ENCODE results near the gene CAT.

The CAT gene

GRCh38 chr11:34457607-34458006 lies 18.9 kb downstream of the CAT start:
- Histone ChIP-seq H3K36me3 (ENCODE audit: insufficient read depth, low read length) (peaks cover 75% of the 10 kb centered on the region), H3K27ac (no peak overlapping the region), H3K9me3 (ENCODE audit: low read depth, low read length) (no peaks in the 10 kb centered on the region), H3K4me3 (no peak overlapping the region), H3K9ac (ENCODE audit: insufficient read length) (no peak overlapping the region)
- TF ChIP-seq FOXP2 (optimal IDR thresholded peaks at IDR 0.05; ENCODE audit: control extremely low read depth, extremely low read length, insufficient read depth) (no peak), EZH2 (IDR thresholded peaks at IDR 0.05) (no peak), POLR2AphosphoS5 (IDR thresholded peaks at IDR 0.05; ENCODE audit: borderline replicate concordance, low read depth, low read length) (no peak)
- no peak for DNase-seq (ENCODE audit: low read depth, low spot score)

GRCh38 chr11:34458525-34458924 lies 19.8 kb downstream of the CAT start:
- no peak for DNase-seq (ENCODE audit: low read depth, low spot score)
- H3K27ac ChIP-seq = no peak overlapping the region
- no peak overlapping the region for H3K9ac ChIP-seq (ENCODE audit: insufficient read length)
- H3K4me3 ChIP-seq = no peak overlapping the region
- no peaks in the 10 kb centered on the region for H3K9me3 ChIP-seq (ENCODE audit: low read depth, low read length)
- peaks cover 75% of the 10 kb centered on the region for H3K36me3 ChIP-seq (ENCODE audit: insufficient read depth, low read length)
- no peak for TF ChIP-seq POLR2AphosphoS5 (IDR thresholded peaks at IDR 0.05; ENCODE audit: borderline replicate concordance, low read depth, low read length)
- TF ChIP-seq FOXP2 (optimal IDR thresholded peaks at IDR 0.05; ENCODE audit: control extremely low read depth, extremely low read length, insufficient read depth) = no peak
- TF ChIP-seq EZH2 (IDR thresholded peaks at IDR 0.05) = no peak

GRCh38 chr11:34459507-34460162 lies 20.9 kb downstream of the CAT start:
- no peak for DNase-seq (ENCODE audit: low read depth, low spot score)
- H3K27ac ChIP-seq = no peak overlapping the region
- no peaks in the 10 kb centered on the region for H3K9me3 ChIP-seq (ENCODE audit: low read depth, low read length)
- peaks cover 75% of the 10 kb centered on the region for H3K36me3 ChIP-seq (ENCODE audit: insufficient read depth, low read length)
- H3K4me3 ChIP-seq = no peak overlapping the region
- H3K9ac ChIP-seq (ENCODE audit: insufficient read length) = no peak overlapping the region
- TF ChIP-seq POLR2AphosphoS5 (IDR thresholded peaks at IDR 0.05; ENCODE audit: borderline replicate concordance, low read depth, low read length) (no peak), FOXP2 (optimal IDR thresholded peaks at IDR 0.05; ENCODE audit: control extremely low read depth, extremely low read length, insufficient read depth) (no peak), EZH2 (IDR thresholded peaks at IDR 0.05) (no peak)

- Histone ChIP-seq H3K36me3 (ENCODE audit: insufficient read depth, low read length) (peaks cover 75% of the 10 kb centered on the region), H3K9me3 (ENCODE audit: low read depth, low read length) (no peaks in the 10 kb centered on the region), H3K27ac (0 out of 2 replicates have a peak overlapping the region, but pooled peaks have one; percentile 17), H3K4me3 (no peak overlapping the region), H3K9ac (ENCODE audit: insufficient read length) (no peak overlapping the region)
- TF ChIP-seq EZH2 (IDR thresholded peaks at IDR 0.05) (no peak), FOXP2 (optimal IDR thresholded peaks at IDR 0.05; ENCODE audit: control extremely low read depth, extremely low read length, insufficient read depth) (no peak), POLR2AphosphoS5 (IDR thresholded peaks at IDR 0.05; ENCODE audit: borderline replicate concordance, low read depth, low read length) (no peak)
- DNase-seq (ENCODE audit: low read depth, low spot score) = no peak
Observed at GRCh38 chr11:34460278-34460677, 21.5 kb downstream of the CAT start.

GRCh38 chr11:34461215-34461614 lies 22.5 kb downstream of the CAT start:
- TF ChIP-seq FOXP2 (optimal IDR thresholded peaks at IDR 0.05; ENCODE audit: control extremely low read depth, extremely low read length, insufficient read depth) (no peak), EZH2 (IDR thresholded peaks at IDR 0.05) (no peak), POLR2AphosphoS5 (IDR thresholded peaks at IDR 0.05; ENCODE audit: borderline replicate concordance, low read depth, low read length) (no peak)
- Histone ChIP-seq H3K9ac (ENCODE audit: insufficient read length) (no peak overlapping the region), H3K9me3 (ENCODE audit: low read depth, low read length) (0 out of 2 replicates have a peak, but pooled peaks cover 7% of the 10 kb centered on the region)

GRCh38 chr11:34464591-34465051 lies 25.9 kb downstream of the CAT start:
- no peak overlapping the region for H3K9ac ChIP-seq (ENCODE audit: insufficient read length)
- H3K9me3 ChIP-seq (ENCODE audit: low read depth, low read length) = peaks cover 8% of the 10 kb centered on the region; the same call in 1 of the 2 replicates
- DNase-seq (ENCODE audit: low read depth, low spot score) = no peak
- no peak for TF ChIP-seq POLR2AphosphoS5 (IDR thresholded peaks at IDR 0.05; ENCODE audit: borderline replicate concordance, low read depth, low read length)
- TF ChIP-seq EZH2 (IDR thresholded peaks at IDR 0.05) = no peak
- no peak for TF ChIP-seq FOXP2 (optimal IDR thresholded peaks at IDR 0.05; ENCODE audit: control extremely low read depth, extremely low read length, insufficient read depth)
- peaks cover 75% of the 10 kb centered on the region for H3K36me3 ChIP-seq (ENCODE audit: insufficient read depth, low read length)
- no peak overlapping the region for H3K4me3 ChIP-seq
- H3K27ac ChIP-seq = no peak overlapping the region

More at GRCh38 chr11:34461215-34461614, 22.5 kb downstream of the CAT start:
- no peak overlapping the region for H3K4me3 ChIP-seq
- no peak for DNase-seq (ENCODE audit: low read depth, low spot score)
- no peak overlapping the region for H3K27ac ChIP-seq
- peaks cover 77% of the 10 kb centered on the region for H3K36me3 ChIP-seq (ENCODE audit: insufficient read depth, low read length)

GRCh38 chr11:34466802-34467488 lies 28.2 kb downstream of the CAT start:
- H3K4me3 ChIP-seq = no peak overlapping the region
- TF ChIP-seq POLR2AphosphoS5 (IDR thresholded peaks at IDR 0.05; ENCODE audit: borderline replicate concordance, low read depth, low read length) (no peak), FOXP2 (optimal IDR thresholded peaks at IDR 0.05; ENCODE audit: control extremely low read depth, extremely low read length, insufficient read depth) (no peak), EZH2 (IDR thresholded peaks at IDR 0.05) (no peak)
- no peak for DNase-seq (ENCODE audit: low read depth, low spot score)
- H3K9ac ChIP-seq (ENCODE audit: insufficient read length) = no peak overlapping the region
- H3K36me3 ChIP-seq (ENCODE audit: insufficient read depth, low read length) = peaks cover 78% of the 10 kb centered on the region
- H3K27ac ChIP-seq = no peak overlapping the region
- H3K9me3 ChIP-seq (ENCODE audit: low read depth, low read length) = peaks cover 8% of the 10 kb centered on the region; the same call in 1 of the 2 replicates

- peaks cover 8% of the 10 kb centered on the region; the same call in 1 of the 2 replicates for H3K9me3 ChIP-seq (ENCODE audit: low read depth, low read length)
- no peak overlapping the region for H3K4me3 ChIP-seq
- peaks cover 74% of the 10 kb centered on the region for H3K36me3 ChIP-seq (ENCODE audit: insufficient read depth, low read length)
- TF ChIP-seq POLR2AphosphoS5 (IDR thresholded peaks at IDR 0.05; ENCODE audit: borderline replicate concordance, low read depth, low read length) (no peak), EZH2 (IDR thresholded peaks at IDR 0.05) (no peak), FOXP2 (optimal IDR thresholded peaks at IDR 0.05; ENCODE audit: control extremely low read depth, extremely low read length, insufficient read depth) (no peak)
- DNase-seq (ENCODE audit: low read depth, low spot score) = no peak
- H3K27ac ChIP-seq = no peak overlapping the region
- H3K9ac ChIP-seq (ENCODE audit: insufficient read length) = no peak overlapping the region
Observed at GRCh38 chr11:34468209-34468841, 29.6 kb downstream of the CAT start.
